GM23338 (cell line): Measurements from ENCODE around the gene ITGB6. TPM values are rescaled to one million over a fixed set of nuclear protein-coding genes. Genes with fewer than 3 reads are reported as not detected.

Experiments
- ATAC-seq: fragments of 200-7000 bp; cut with Tn5 transposase; 3 replicates; pipeline ENCODE4 v1.9.1; 2020
- DNase-seq: peaks from one replicate; pipeline ENCODE4 v3.0.0-alpha.2; 2015; ENCODE audit warnings: low spot score
- H2AFZ ChIP-seq: fragments of 200-600 bp; sonication (generic); 2 replicates; pipeline ENCODE4 v1.8.0; 2016; ENCODE audit warnings: antibody characterized with exemption, mild to moderate bottlenecking, moderate library complexity
- H3F3A ChIP-seq: fragments of 200-600 bp; sonication (generic); replicated peaks from 2 replicates; pipeline ENCODE4 v1.8.0; 2017; ENCODE audit warnings: antibody characterized with exemption, mixed run types, low read depth
- H3K27ac ChIP-seq: fragments of 200-600 bp; sonication (generic); 2 replicates; pipeline ENCODE4 v1.6.1; 2016; ENCODE audit warnings: low read depth
- H3K27me3 ChIP-seq: fragments of 200-600 bp; sonication (generic); 2 replicates; pipeline ENCODE4 v1.8.0; 2016; ENCODE audit warnings: mild to moderate bottlenecking, mixed run types, moderate library complexity; ENCODE audit not compliant: insufficient read depth
- H3K36me3 ChIP-seq: fragments of 200-600 bp; sonication (generic); 2 replicates; pipeline ENCODE4 v1.8.0; 2016; ENCODE audit warnings: mild to moderate bottlenecking; ENCODE audit not compliant: insufficient read depth
- H3K4me1 ChIP-seq: fragments of 200-600 bp; sonication (generic); 2 replicates; pipeline ENCODE4 v1.8.0; 2016; ENCODE audit warnings: mild to moderate bottlenecking, moderate library complexity; ENCODE audit not compliant: insufficient read depth
- H3K4me2 ChIP-seq: fragments of 200-600 bp; sonication (generic); 2 replicates; pipeline ENCODE4 v1.7.1; 2017; ENCODE audit warnings: mixed run types
- H3K4me3 ChIP-seq: fragments of 200-600 bp; sonication (generic); 2 replicates; pipeline ENCODE4 v1.6.1; 2016; ENCODE audit warnings: mixed run types
- H3K79me2 ChIP-seq: fragments of 200-600 bp; sonication (generic); replicated peaks from 2 replicates; pipeline ENCODE4 v1.8.0; 2017; ENCODE audit warnings: mild to moderate bottlenecking; ENCODE audit not compliant: insufficient read depth
- H3K9me2 ChIP-seq: fragments of 200-600 bp; sonication (generic); 2 replicates; pipeline ENCODE4 v1.8.0; 2017; ENCODE audit not compliant: insufficient read depth
- H4K20me1 ChIP-seq: fragments of 200-600 bp; sonication (generic); replicated peaks from 2 replicates; pipeline ENCODE4 v1.8.0; 2017; ENCODE audit warnings: mild to moderate bottlenecking; ENCODE audit not compliant: insufficient read depth
- H3K27ac Mint-ChIP-seq: 2 replicates; pipeline ENCODE4 v1.8.0; 2020; ENCODE audit warnings: inconsistent platforms, mild to moderate bottlenecking, moderate library complexity, mixed read lengths
- H3K27me3 Mint-ChIP-seq: 3 replicates; pipeline ENCODE4 v1.8.0; 2022; ENCODE audit warnings: low read depth, mild to moderate bottlenecking, moderate library complexity, mixed read lengths, inconsistent platforms; ENCODE audit not compliant: insufficient read depth, poor library complexity
- H3K36me3 Mint-ChIP-seq: 3 replicates; pipeline ENCODE4 v1.8.0; 2021; ENCODE audit warnings: low read depth, mild to moderate bottlenecking, inconsistent platforms, moderate library complexity, mixed read lengths
- H3K4me1 Mint-ChIP-seq: 3 replicates; pipeline ENCODE4 v1.8.0; 2020; ENCODE audit warnings: mild to moderate bottlenecking, inconsistent platforms, mixed read lengths
- H3K4me3 Mint-ChIP-seq: 3 replicates; pipeline ENCODE4 v1.8.0; 2021; ENCODE audit warnings: moderate library complexity, mild to moderate bottlenecking, inconsistent platforms, mixed read lengths
- H3K9me3 Mint-ChIP-seq: 3 replicates; pipeline ENCODE4 v1.8.0; 2020; ENCODE audit warnings: moderate library complexity, mild to moderate bottlenecking, inconsistent platforms, mixed read lengths
- EZH2 ChIP-seq: fragments of 200-600 bp; sonication (generic); IDR thresholded peaks from one replicate; pipeline ENCODE4 v1.8.0; 2017; ENCODE audit warnings: antibody characterized with exemption, mild to moderate bottlenecking, low read depth; ENCODE audit not compliant: unreplicated experiment
- EZH2phosphoT487 ChIP-seq: fragments of 200-600 bp; sonication (generic); IDR thresholded peaks from one replicate; pipeline ENCODE4 v1.8.1; 2018; ENCODE audit warnings: antibody characterized with exemption; ENCODE audit not compliant: unreplicated experiment
- NANOG ChIP-seq: IDR thresholded peaks from 2 replicates; pipeline ENCODE4 v1.6.1; 2016; ENCODE audit warnings: antibody characterized with exemption, borderline replicate concordance
- ZNF462 ChIP-seq: fragments of 250-450 bp; sonication (Bioruptor Pico); IDR thresholded peaks from 2 replicates; pipeline ENCODE4 v1.5.0; 2020; ENCODE audit warnings: mild to moderate bottlenecking, moderate library complexity
- polyA plus RNA-seq: library from polyadenylated mRNA; unstranded; fragments of >200 nt; fragmentation: Nextera tagmentation; extraction: Ambion mirVana; gene quantifications from 2 replicates; pipeline ENCODE4 v1.2.1, GENCODE V29; 2016
- total RNA-seq: library from RNA; depleted of rRNA; stranded (reverse); fragments of >200 nt; shearing (Covaris generic); gene quantifications from 2 replicates; pipeline ENCODE4 v1.2.3, GENCODE V29; 2014

Gene ITGB6
- total and polyA plus RNA-seq, 2 experiments from 2014 or later: not detected

- DNase-seq (no peak), ATAC-seq (no peak)
- Histone ChIP-seq H3K4me1 (no peaks in the 10 kb centered on the region), H2AFZ (no peak overlapping the region), H3K36me3 (no peaks in the 10 kb centered on the region), H3F3A (no peaks in the 10 kb centered on the region), H3K27me3 (no peaks in the 10 kb centered on the region), H3K9me2 (0 out of 2 replicates have a peak, but pooled peaks cover 5% of the 10 kb centered on the region), H3K4me3 (no peak overlapping the region), H4K20me1 (no peaks in the 10 kb centered on the region), H3K79me2 (no peaks in the 10 kb centered on the region), H3K4me2 (no peak overlapping the region), H3K27ac (no peak overlapping the region)
- no peak overlapping the region for H3K4me3 Mint-ChIP-seq
- TF ChIP-seq ZNF462 (CRISPR knock-in tag) (no peak), NANOG (no peak), EZH2phosphoT487 (no peak)
- H3K36me3 Mint-ChIP-seq: peaks cover 15% of the 10 kb centered on the region; the same call in 2 of the 3 replicates
- H3K27me3 Mint-ChIP-seq: no peaks in the 10 kb centered on the region
- no peaks in the 10 kb centered on the region for H3K4me1 Mint-ChIP-seq
- no peak overlapping the region for H3K27ac Mint-ChIP-seq
- peaks cover 23% of the 10 kb centered on the region for H3K9me3 Mint-ChIP-seq
These were observed 102.7 kb downstream of the ITGB6 start for GRCh38 chr2:160097326-160097725.

- Mint-ChIP-seq H3K27ac (no peak overlapping the region), H3K4me3 (no peak overlapping the region), H3K9me3 (peaks cover 32% of the 10 kb centered on the region), H3K27me3 (no peaks in the 10 kb centered on the region), H3K4me1 (no peaks in the 10 kb centered on the region), H3K36me3 (peaks cover 17% of the 10 kb centered on the region; the same call in 2 of the 3 replicates)
- Histone ChIP-seq H3K36me3 (no peaks in the 10 kb centered on the region), H3K27me3 (no peaks in the 10 kb centered on the region), H4K20me1 (no peaks in the 10 kb centered on the region), H2AFZ (no peak overlapping the region), H3K4me1 (no peaks in the 10 kb centered on the region), H3K4me2 (no peak overlapping the region), H3F3A (no peaks in the 10 kb centered on the region), H3K4me3 (no peak overlapping the region), H3K9me2 (0 out of 2 replicates have a peak, but pooled peaks cover 5% of the 10 kb centered on the region), H3K27ac (no peak overlapping the region), H3K79me2 (no peaks in the 10 kb centered on the region)
- DNase-seq: no peak
- no peak for TF ChIP-seq EZH2
- no peak for ATAC-seq
These were observed 103.7 kb downstream of the ITGB6 start for GRCh38 chr2:160096409-160096808.
